GM19468 (cell line): ENCODE results near the gene IGF2R.
A peak's percentile ranks its signal among the peaks of the same experiment; 100 is the strongest.

Source experiments
- ATAC-seq: cut with Tn5 transposase; IDR thresholded peaks from one replicate; pipeline ENCODE4 v1.9.1; 2021; ENCODE audit warnings: mild to moderate bottlenecking, moderate library complexity, moderate number of reproducible peaks; ENCODE audit not compliant: unreplicated experiment; ENCODE audit errors: extremely low read depth

The IGF2R gene

DNA sequence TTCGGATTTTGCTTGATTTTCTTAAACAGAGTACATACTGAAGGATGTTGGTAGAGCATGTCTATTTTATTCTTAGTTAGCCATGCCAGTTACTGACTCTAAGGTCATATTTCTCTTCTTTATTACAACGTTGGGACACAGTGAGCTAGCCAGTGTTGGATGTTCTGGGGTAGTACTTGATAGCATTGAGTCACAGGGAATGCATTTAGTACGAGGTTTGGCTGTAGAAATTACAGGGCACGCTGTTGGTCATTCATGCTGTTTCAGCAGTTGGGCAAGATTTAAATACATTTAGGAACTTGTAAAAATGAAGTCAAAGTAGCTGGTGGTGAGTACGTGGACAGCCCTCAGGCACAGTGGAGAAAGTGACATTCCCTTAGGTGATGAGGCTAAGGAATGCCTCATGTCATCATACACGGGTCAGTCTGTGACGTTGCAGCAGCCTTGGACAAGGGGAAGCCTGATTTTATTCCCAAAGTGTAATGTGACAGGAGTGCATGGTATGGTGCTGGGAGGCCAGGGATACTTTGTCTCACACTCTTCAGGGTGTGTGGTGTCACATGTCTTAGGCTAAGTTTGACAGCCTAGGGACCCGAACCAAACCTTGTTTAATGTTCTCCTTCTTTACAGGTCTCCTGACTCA is 95.0 kb downstream of the IGF2R start:
- no peak for ATAC-seq

- ATAC-seq: no peak
Observed at GRCh38 chr6:160065200-160065599, 96.3 kb downstream of the IGF2R start.

DNA sequence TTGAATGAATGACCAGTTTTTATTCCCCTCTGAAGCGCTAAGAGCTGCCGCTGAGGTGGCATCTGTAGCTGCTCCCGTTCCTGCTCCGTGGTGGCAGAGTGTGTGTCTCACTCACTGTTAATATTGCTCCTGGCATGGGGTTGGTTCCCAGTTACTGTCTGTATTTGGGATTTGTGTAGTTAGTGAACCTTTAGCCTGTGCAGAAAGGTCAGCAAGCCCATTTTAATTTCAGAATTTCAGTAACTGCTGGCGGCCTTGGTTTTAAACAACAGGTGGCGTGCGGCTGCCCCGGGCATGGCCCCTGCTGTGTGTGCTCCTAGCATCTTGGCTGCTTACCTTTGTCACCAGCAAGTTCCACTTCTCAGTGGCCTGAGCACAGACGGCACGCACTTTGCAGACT is 98.7 kb downstream of the IGF2R start:
- ATAC-seq: no peak

DNA sequence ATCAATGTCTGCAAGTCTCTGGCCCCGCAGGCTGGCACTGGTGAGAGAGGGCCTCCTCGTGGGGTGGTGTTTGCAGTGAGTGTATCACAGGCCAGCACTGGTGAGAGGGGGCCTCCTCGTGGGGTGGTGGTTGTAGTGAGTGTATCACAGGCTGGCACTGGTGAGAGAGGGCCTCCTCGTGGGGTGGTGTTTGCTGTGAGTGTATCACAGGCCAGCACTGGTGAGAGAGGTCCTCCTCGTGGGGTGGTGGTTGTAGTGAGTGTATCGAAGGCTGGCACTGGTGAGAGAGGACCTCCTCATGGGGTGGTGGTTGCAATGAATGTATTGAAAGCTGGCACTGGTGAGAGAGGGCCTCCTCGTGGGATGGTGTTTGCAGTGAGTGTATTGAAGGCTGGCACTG is 99.5 kb downstream of the IGF2R start:
- no peak for ATAC-seq

DNA sequence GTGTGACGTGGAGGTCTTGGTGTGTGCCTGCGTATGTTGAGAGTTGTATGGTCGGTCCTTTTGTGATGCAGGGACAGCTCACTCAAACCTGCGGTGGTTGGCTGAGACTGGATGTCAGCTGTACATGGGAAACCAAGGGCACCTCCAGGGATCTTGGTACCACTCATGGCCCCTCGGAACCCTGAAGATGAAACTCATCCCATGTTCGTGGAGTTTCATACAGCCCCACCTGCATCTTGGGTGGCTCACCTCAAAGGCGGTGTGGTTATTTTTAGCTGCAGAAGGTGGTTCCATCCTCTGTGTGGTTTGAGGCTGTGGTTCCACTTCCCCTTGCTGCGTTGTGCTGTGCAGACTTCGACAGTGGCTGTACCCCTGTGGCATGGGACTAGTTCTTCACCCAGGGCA is 100.2 kb downstream of the IGF2R start:
- peak; percentile 83 for ATAC-seq

DNA sequence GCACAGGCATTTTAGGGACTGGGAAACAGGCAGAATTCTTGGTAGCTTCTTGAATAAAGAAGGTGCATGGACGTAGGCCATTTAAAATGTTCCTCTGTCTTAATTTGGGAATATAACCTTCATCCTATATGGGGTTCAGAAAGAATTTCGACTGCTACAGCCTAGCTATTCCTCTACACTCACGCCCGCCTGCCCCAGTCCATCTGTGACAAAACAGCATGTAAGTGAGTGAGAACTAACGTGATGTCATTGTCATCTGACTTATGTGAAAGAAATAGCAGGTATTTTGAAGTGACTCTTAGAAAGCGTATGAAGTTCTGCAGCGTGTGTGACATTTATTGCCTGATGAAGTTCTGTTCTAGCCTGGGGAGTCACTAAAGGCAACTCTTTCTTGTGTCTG is 100.6 kb downstream of the IGF2R start:
- no peak for ATAC-seq

- peak; percentile 62 for ATAC-seq
Observed at GRCh38 chr6:160070427-160070826, 101.5 kb downstream of the IGF2R start.

DNA sequence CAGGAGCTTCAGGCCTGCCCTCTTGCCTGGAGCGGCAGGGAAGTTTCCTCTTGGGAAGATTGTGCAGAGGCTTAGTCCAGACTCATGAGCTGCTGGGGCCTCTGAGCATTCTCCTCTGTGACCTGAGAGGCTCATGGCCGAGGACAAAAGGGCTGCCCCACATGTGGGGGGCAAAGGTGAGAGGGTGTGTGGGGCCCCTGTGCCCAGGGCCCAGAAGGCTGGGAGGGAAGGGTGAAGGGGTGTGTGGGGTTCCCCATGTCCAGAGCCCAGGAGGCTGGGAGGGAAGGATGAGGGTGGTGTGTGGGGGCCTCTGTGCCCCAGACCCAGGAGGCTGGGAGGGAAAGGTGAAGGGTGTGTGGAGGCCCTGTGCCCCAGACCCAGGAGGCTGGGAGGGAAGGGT is 101.9 kb downstream of the IGF2R start:
- no peak for ATAC-seq

GRCh38 chr6:160071805-160072690 is 103.2 kb downstream of the IGF2R start:
- ATAC-seq: no peak

GRCh38 chr6:160073272-160073671 is 104.4 kb downstream of the IGF2R start:
- no peak for ATAC-seq

- no peak for ATAC-seq
Observed at GRCh38 chr6:160076009-160076408, 107.1 kb downstream of the IGF2R start.

- ATAC-seq: no peak
Observed at GRCh38 chr6:160077024-160077423, 108.1 kb downstream of the IGF2R start.

- ATAC-seq: no peak
Observed at GRCh38 chr6:160077526-160077925, 108.6 kb downstream of the IGF2R start.

DNA sequence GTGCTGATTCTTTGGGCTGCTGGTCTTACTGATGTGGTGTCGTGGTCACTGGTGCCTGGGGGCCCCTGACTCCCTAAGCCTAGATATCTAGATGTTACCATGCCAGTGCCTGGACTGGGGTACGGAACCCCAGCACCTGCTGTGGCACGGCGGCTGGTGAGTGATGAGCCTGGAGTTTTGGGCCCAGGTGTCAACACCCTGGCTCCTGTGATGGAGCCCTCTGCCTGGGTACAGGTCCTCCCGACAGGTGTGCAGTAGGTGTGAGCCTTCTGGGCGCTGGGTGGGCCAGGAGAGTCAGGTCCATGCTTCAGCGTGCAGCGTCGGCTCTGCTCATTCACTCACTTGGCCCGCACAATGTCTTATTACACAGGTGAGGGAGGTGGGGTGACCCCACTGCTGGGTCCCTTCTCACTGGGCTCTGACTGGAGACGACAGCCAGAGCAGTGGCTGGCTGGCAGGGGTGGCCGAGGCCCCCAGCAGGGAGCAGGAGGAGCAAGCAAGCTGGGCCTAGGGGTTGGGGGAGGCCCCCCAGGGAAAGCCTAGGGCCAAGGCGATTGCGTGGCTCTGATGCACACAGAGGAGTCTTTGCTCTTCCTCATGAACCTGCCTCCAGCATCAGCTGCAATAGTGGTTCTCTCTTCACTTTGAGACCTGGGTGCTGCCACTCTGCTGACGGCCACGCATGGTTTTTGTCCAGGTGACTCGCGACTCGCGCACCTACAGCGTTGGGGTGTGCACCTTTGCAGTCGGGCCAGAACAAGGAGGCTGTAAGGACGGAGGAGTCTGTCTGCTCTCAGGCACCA is 110.2 kb downstream of the IGF2R start:
- ATAC-seq: no peak

DNA sequence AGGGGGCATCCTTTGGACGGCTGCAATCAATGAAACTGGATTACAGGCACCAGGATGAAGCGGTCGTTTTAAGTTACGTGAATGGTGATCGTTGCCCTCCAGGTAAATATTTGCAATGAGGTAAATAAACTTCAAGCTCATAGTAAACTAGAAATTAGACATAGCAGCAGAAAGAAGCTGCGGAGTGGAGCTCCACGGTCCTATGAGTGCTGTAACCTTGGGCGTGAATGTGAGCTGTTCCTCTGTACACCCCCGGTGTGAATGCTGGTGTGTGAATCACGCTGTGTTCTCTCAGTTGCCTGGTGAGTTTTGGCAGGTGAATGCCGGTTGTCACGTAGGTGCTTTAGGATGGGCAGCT is 110.8 kb downstream of the IGF2R start:
- no peak for ATAC-seq

GRCh38 chr6:160080097-160080496 is 111.2 kb downstream of the IGF2R start:
- ATAC-seq: no peak

DNA sequence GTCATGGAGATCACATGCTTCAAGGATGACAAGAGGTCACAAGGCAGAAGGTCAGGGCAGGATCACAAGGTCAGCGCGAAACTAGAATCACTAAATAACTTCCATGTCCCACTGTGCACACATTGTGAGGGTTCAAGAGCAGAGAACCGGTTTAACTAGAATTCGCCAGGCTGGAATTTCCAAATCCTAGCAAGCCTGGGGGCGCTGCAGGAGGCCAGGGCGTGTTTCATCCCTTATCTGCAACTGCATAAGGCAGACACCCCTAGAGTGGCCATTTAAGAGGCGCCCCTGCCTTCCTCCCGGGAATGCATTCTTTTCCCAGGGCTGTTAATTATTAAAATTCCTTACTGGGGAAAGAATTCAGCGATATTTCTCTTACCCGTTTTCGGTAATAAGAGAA is 112.5 kb downstream of the IGF2R start:
- ATAC-seq: no peak

GRCh38 chr6:160082627-160083026 is 113.7 kb downstream of the IGF2R start:
- ATAC-seq: no peak

DNA sequence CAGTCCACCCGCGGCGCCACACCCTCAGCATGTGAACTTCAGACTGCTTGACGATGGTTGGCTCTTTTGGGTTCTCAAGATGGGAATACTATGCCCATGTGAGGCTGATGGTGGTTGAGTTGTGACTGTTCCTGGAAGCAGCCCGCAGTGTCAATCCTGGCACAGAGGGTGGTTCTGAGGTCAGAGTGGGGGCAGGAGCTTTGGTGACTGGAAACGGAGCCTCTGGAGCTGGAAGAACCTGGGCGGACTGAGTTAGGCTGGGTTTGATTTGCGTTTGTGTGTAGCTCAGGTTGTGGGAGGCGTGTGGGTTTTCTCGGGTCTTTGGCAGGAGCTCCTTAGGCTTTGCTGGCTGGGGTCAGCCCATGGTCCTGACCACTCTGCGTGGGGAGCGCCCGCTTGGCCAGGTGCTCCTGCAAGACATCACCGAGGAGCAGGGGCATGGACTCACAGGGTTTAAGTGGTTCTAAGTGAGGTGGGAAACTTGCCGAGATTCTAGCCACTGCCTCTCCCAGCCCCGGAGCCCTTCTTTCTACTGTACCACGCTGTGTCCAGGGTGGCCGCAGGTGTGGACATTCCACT is 115.4 kb downstream of the IGF2R start:
- ATAC-seq: no peak

DNA sequence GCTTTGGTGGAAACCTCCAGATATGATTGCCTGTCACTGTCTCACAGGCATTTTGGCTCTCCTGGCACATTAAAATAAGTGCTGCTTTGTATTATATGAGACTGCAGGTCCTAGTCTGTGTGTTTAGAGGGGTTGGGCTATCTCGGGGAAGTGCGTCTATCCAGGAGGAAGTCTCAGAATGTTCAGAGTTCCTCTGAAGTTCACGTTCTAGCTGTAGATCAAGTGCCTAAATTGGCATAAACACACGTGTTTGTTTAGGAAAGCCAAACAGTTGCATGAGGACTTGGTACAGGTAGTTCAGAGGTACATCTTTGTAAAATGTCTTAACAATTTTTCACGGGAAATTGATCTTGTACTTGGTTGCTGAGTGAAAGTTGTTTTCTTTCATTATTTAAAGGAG is 116.3 kb downstream of the IGF2R start:
- ATAC-seq: no peak
